ENCODE measurements around the gene SLC52A3. TPM values are rescaled to one million over a fixed set of nuclear protein-coding genes. Genes with fewer than 3 reads are reported as not detected.
A peak's percentile ranks its signal among the peaks of the same experiment; 100 is the strongest.

SLC52A3 gene
- total and polyA plus RNA-seq, 2 of the 13 experiments (the other 11 are each of a cell fraction or from before 2014, with no cell fraction given) = 0.03 TPM; not detected in 1

DNA sequence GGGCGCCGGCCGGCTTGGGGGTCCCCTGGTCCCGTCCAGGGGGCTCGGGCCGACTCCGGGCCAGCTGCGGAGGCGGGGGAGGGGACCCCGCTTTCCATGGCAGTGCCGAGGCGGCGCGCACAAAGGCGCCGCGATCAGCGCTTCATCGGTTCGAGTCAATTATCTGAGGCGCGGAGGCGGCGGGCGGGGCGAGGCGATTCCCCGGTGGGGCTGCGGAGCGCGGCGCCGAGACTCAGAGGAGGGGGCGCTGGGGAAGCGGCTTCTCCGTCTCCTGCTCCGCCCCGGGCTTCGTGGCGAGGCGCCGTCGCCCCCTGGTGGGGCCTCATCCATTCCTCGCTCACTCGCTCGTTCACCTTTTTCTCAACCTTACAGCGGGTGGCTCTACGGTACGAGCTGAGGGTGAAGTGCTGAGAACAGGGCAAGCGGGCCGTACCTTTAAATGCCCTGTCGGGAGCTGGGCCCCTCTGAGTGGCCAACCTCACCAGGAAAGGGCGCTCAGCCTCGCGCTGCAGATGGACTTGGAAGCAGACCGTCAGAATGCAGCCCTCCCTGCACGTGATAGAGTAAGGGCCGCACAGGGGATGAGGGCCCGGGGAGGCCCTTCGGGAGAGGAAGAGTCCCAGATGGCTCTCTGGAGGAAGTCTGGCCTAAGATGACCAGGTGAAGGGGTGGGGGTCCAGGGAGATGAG is 39.9 kb downstream of the SLC52A3 start (continued):
- no peak for TF ChIP-seq RERE (CRISPR knock-in tag; IDR thresholded peaks at IDR 0.05; ENCODE audit: low read depth)
- TF ChIP-seq RAD51 (IDR thresholded peaks at IDR 0.05; ENCODE audit: borderline replicate concordance) = no peak
- TF ChIP-seq ZNF34 (CRISPR knock-in tag; IDR thresholded peaks at IDR 0.05; ENCODE audit: borderline replicate concordance) = no peak
- no peak for TF ChIP-seq FOXP1 (IDR thresholded peaks at IDR 0.05)
- TF ChIP-seq FOXP1 (CRISPR knock-in tag; IDR thresholded peaks at IDR 0.05) = no peak
- no peak for TF ChIP-seq MYNN (CRISPR knock-in tag; IDR thresholded peaks at IDR 0.05; ENCODE audit: low read depth)
- TF ChIP-seq ZNF350 (CRISPR knock-in tag; IDR thresholded peaks at IDR 0.05; ENCODE audit: borderline replicate concordance, low read depth) = peak; percentile 58; the same call in 1 of the 2 replicates
- TF ChIP-seq RBM39 (IDR thresholded peaks at IDR 0.05; ENCODE audit: low read depth, low read length, poor library complexity, severe bottlenecking) = peak; percentile 34
- no peak; the same call in 1 of the 2 replicates for TF ChIP-seq KDM4B (CRISPR knock-in tag; IDR thresholded peaks at IDR 0.05)
- TF ChIP-seq PAWR (CRISPR knock-in tag; IDR thresholded peaks at IDR 0.05; ENCODE audit: borderline replicate concordance) = no peak
- TF ChIP-seq ZSCAN25 (CRISPR knock-in tag; IDR thresholded peaks at IDR 0.05) = no peak
- TF ChIP-seq, protein P1, sequence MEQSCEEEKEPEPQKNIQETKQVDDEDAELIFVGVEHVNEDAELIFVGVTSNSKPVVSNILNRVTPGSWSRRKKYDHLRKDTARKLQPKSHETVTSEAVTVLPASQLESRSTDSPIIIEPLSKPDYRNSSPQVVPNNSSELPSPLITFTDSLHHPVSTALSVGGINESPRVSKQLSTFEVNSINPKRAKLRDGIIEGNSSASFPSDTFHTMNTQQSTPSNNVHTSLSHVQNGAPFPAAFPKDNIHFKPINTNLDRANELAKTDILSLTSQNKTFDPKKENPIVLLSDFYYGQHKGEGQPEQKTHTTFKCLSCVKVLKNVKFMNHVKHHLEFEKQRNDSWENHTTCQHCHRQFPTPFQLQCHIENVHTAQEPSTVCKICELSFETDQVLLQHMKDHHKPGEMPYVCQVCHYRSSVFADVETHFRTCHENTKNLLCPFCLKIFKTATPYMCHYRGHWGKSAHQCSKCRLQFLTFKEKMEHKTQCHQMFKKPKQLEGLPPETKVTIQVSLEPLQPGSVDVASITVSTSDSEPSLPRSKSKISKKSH (CRISPR knock-in tag; IDR thresholded peaks at IDR 0.05; ENCODE audit: borderline replicate concordance) = peak; percentile 50
- TF ChIP-seq EZH2 (conservative IDR thresholded peaks at IDR 0.05; ENCODE audit: low read depth, low read length) = 0 out of 2 replicates have a peak, but pooled peaks have one; percentile 40
- TF ChIP-seq ZNF792 (CRISPR knock-in tag; IDR thresholded peaks at IDR 0.05) = no peak
- no peak for TF ChIP-seq ZNF3 (CRISPR knock-in tag; IDR thresholded peaks at IDR 0.05)
- TF ChIP-seq, protein P2, sequence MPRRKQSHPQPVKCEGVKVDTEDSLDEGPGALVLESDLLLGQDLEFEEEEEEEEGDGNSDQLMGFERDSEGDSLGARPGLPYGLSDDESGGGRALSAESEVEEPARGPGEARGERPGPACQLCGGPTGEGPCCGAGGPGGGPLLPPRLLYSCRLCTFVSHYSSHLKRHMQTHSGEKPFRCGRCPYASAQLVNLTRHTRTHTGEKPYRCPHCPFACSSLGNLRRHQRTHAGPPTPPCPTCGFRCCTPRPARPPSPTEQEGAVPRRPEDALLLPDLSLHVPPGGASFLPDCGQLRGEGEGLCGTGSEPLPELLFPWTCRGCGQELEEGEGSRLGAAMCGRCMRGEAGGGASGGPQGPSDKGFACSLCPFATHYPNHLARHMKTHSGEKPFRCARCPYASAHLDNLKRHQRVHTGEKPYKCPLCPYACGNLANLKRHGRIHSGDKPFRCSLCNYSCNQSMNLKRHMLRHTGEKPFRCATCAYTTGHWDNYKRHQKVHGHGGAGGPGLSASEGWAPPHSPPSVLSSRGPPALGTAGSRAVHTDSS (CRISPR knock-in tag; conservative IDR thresholded peaks at IDR 0.05) = no peak
- peak; percentile 88; the same call in 1 of the 2 replicates for TF ChIP-seq ZBTB7A (CRISPR knock-in tag; IDR thresholded peaks at IDR 0.05)
- TF ChIP-seq, protein P3, sequence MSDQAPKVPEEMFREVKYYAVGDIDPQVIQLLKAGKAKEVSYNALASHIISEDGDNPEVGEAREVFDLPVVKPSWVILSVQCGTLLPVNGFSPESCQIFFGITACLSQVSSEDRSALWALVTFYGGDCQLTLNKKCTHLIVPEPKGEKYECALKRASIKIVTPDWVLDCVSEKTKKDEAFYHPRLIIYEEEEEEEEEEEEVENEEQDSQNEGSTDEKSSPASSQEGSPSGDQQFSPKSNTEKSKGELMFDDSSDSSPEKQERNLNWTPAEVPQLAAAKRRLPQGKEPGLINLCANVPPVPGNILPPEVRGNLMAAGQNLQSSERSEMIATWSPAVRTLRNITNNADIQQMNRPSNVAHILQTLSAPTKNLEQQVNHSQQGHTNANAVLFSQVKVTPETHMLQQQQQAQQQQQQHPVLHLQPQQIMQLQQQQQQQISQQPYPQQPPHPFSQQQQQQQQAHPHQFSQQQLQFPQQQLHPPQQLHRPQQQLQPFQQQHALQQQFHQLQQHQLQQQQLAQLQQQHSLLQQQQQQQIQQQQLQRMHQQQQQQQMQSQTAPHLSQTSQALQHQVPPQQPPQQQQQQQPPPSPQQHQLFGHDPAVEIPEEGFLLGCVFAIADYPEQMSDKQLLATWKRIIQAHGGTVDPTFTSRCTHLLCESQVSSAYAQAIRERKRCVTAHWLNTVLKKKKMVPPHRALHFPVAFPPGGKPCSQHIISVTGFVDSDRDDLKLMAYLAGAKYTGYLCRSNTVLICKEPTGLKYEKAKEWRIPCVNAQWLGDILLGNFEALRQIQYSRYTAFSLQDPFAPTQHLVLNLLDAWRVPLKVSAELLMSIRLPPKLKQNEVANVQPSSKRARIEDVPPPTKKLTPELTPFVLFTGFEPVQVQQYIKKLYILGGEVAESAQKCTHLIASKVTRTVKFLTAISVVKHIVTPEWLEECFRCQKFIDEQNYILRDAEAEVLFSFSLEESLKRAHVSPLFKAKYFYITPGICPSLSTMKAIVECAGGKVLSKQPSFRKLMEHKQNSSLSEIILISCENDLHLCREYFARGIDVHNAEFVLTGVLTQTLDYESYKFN (CRISPR knock-in tag; conservative IDR thresholded peaks at IDR 0.05) = 0 out of 2 replicates have a peak, but pooled peaks have one; percentile 25
